HG03159 (cell line): Measurements from ENCODE around the gene C22orf42.
"Not testable (repeated sequence)": the region's sequence is repeated elsewhere in the genome, so short reads cannot be mapped to it uniquely, and the experiment has no call there.

Experiments used
- ATAC-seq: cut with Tn5 transposase; IDR thresholded peaks from one replicate; pipeline ENCODE4 v1.9.1; 2021; ENCODE audit warnings: mild to moderate bottlenecking, moderate library complexity; ENCODE audit not compliant: unreplicated experiment

The C22orf42 gene

GRCh38 chr22:32185821-32186220 is 26.7 kb upstream of the C22orf42 start:
- no peak for ATAC-seq

GRCh38 chr22:32183625-32184024 is 24.5 kb upstream of the C22orf42 start:
- no peak for ATAC-seq

- no peak for ATAC-seq
Measured at GRCh38 chr22:32181043-32181442, 21.9 kb upstream of the C22orf42 start.

- no peak for ATAC-seq
Measured at GRCh38 chr22:32177221-32177765, 18.2 kb upstream of the C22orf42 start.

- no peak for ATAC-seq
Measured at GRCh38 chr22:32175683-32176644, 16.9 kb upstream of the C22orf42 start.

- no peak for ATAC-seq
Measured at GRCh38 chr22:32175115-32175514, 16.0 kb upstream of the C22orf42 start.

GRCh38 chr22:32165681-32166080 is 6.6 kb upstream of the C22orf42 start:
- no peak for ATAC-seq

GRCh38 chr22:32164075-32164860 is 5.2 kb upstream of the C22orf42 start:
- no peak for ATAC-seq

- not testable (repeated sequence) for ATAC-seq
Measured at GRCh38 chr22:32160411-32160810, 1.3 kb upstream of the C22orf42 start.

GRCh38 chr22:32157632-32158031 is 1.5 kb downstream of the C22orf42 start:
- ATAC-seq = not testable (repeated sequence)

GRCh38 chr22:32154727-32155126 is 4.4 kb downstream of the C22orf42 start:
- not testable (repeated sequence) for ATAC-seq

- not testable (repeated sequence) for ATAC-seq
Measured at GRCh38 chr22:32151641-32152040, 7.5 kb downstream of the C22orf42 start.

- ATAC-seq = not testable (repeated sequence)
Measured at GRCh38 chr22:32150647-32151046, 8.5 kb downstream of the C22orf42 start.

- ATAC-seq = not testable (repeated sequence)
Measured at GRCh38 chr22:32148372-32148771, 10.7 kb downstream of the C22orf42 start.

GRCh38 chr22:32147128-32147527 is 12.0 kb downstream of the C22orf42 start:
- not testable (repeated sequence) for ATAC-seq

GRCh38 chr22:32144496-32145274 is 14.4 kb downstream of the C22orf42 start:
- no peak for ATAC-seq

- no peak for ATAC-seq
Measured at GRCh38 chr22:32142600-32142999, 16.5 kb downstream of the C22orf42 start.

GRCh38 chr22:32140688-32141087 is 18.4 kb downstream of the C22orf42 start:
- ATAC-seq = not testable (repeated sequence)

GRCh38 chr22:32138576-32138975 is 20.5 kb downstream of the C22orf42 start:
- not testable (repeated sequence) for ATAC-seq

- not testable (repeated sequence) for ATAC-seq
Measured at GRCh38 chr22:32137731-32138324, 21.3 kb downstream of the C22orf42 start.
